Parathyroid adenoma (tissue), 2 donors: ENCODE data around the gene GDE1.
A peak's percentile ranks its signal among the peaks of the same experiment; 100 is the strongest.

Source experiments
- H2AFZ ChIP-seq: fragments of 300-600 bp; sonication (generic); one replicate; pipeline ENCODE4 v1.7.0; 2017; ENCODE audit warnings: antibody characterized with exemption, mild to moderate bottlenecking
- H3K27ac ChIP-seq: fragments of 300-600 bp; sonication (generic); one replicate; pipeline ENCODE4 v1.7.0; 2017
- H3K27me3 ChIP-seq: fragments of 300-600 bp; sonication (generic); one replicate; pipeline ENCODE4 v1.7.0; 2017; ENCODE audit warnings: low read length; ENCODE audit not compliant: control insufficient read depth, insufficient read depth
- H3K36me3 ChIP-seq: fragments of 300-600 bp; sonication (generic); one replicate; pipeline ENCODE4 v1.7.0; 2017; ENCODE audit warnings: low read length; ENCODE audit not compliant: control insufficient read depth, insufficient read depth
- H3K4me1 ChIP-seq: fragments of 300-600 bp; sonication (generic); one replicate; pipeline ENCODE4 v1.7.0; 2017; ENCODE audit warnings: control low read depth
- H3K4me2 ChIP-seq: fragments of 300-600 bp; sonication (generic); one replicate; pipeline ENCODE4 v1.7.0; 2017; ENCODE audit warnings: low read length
- H3K4me3 ChIP-seq: fragments of 300-600 bp; sonication (generic); one replicate; pipeline ENCODE4 v1.7.0; 2017; ENCODE audit warnings: low read depth, low read length
- H3K79me2 ChIP-seq: fragments of 300-600 bp; sonication (generic); one replicate; pipeline ENCODE4 v1.7.0; 2017; ENCODE audit warnings: control low read depth
- H3K9ac ChIP-seq: fragments of 300-600 bp; sonication (generic); one replicate; pipeline ENCODE4 v1.7.0; 2017; ENCODE audit warnings: mild to moderate bottlenecking
- H3K9me3 ChIP-seq: fragments of 300-600 bp; sonication (generic); one replicate; pipeline ENCODE4 v1.7.0; 2017; ENCODE audit warnings: low read length; ENCODE audit not compliant: control insufficient read depth
- TF ChIP-seq, protein P1 (sequence below): fragments of 300-600 bp; sonication (generic); IDR thresholded peaks from one replicate; pipeline ENCODE4 v1.7.0; 2017; ENCODE audit warnings: antibody characterized with exemption, mild to moderate bottlenecking
- donor health status: primary hyperparathyroidism.

Gene GDE1

DNA sequence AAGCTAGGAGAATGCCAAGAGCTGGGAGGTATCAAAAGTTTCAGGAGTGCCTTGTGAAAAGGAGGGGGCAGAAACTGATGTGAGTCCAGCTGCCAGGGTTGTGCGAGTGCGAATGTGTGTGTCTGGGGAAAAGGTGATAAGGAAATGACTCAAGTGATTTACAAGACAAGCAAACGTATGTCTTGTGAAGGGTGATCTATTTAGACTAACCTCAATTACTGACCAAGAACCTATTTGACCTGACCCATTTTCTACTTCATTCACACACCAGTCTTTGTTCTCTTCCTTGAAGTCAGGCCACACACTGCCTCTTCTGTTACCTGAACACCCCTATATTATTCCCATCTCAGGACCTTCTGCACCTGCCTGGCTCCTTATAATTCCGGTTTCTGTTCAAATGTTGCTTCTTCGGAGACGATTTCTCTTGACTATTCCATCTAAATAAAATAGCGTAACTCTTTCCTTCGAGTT lies 1.0 kb downstream of the GDE1 start:
- H3K27me3 ChIP-seq, result no peaks in the 10 kb centered on the region
- peaks cover 20% of the 10 kb centered on the region for H3K79me2 ChIP-seq
- H3K4me3 ChIP-seq, result peak overlapping the region; percentile 76
- peaks cover 17% of the 10 kb centered on the region for H3K4me1 ChIP-seq
- no peaks in the 10 kb centered on the region for H3K36me3 ChIP-seq
- H3K4me2 ChIP-seq, result peak overlapping the region; percentile 89
- peak overlapping the region; percentile 82 for H2AFZ ChIP-seq
- peak overlapping the region; percentile 53 for H3K9ac ChIP-seq
- peak overlapping the region; percentile 88 for H3K27ac ChIP-seq
- TF ChIP-seq, protein P1, sequence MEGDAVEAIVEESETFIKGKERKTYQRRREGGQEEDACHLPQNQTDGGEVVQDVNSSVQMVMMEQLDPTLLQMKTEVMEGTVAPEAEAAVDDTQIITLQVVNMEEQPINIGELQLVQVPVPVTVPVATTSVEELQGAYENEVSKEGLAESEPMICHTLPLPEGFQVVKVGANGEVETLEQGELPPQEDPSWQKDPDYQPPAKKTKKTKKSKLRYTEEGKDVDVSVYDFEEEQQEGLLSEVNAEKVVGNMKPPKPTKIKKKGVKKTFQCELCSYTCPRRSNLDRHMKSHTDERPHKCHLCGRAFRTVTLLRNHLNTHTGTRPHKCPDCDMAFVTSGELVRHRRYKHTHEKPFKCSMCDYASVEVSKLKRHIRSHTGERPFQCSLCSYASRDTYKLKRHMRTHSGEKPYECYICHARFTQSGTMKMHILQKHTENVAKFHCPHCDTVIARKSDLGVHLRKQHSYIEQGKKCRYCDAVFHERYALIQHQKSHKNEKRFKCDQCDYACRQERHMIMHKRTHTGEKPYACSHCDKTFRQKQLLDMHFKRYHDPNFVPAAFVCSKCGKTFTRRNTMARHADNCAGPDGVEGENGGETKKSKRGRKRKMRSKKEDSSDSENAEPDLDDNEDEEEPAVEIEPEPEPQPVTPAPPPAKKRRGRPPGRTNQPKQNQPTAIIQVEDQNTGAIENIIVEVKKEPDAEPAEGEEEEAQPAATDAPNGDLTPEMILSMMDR, result no peak
- H3K9me3 ChIP-seq, result no peaks in the 10 kb centered on the region

DNA sequence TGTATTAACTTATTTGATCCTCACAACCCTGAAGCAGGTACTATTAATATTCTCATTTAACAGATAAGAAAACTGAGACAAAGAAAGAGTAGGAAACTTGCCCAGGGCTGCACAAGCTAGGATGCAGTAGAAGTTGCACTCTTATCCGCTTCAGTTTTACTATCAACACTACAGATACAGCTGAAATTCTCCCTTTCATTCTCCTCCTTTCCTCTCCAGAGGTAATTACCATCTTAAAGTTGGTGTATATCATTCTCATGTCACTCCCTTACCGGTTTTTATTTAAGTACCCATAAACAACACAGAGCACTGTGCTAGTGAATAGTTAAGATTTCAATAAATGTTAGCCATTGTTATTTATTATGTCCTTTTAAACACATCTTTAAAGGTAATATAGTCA lies 3.5 kb downstream of the GDE1 start:
- H3K9ac ChIP-seq, result no peak overlapping the region
- H3K9me3 ChIP-seq, result no peaks in the 10 kb centered on the region
- no peak overlapping the region for H2AFZ ChIP-seq
- H3K4me2 ChIP-seq, result peak overlapping the region; percentile 9
- H3K4me1 ChIP-seq, result peaks cover 17% of the 10 kb centered on the region
- TF ChIP-seq, protein P1, result no peak
- H3K27me3 ChIP-seq, result no peaks in the 10 kb centered on the region
- H3K36me3 ChIP-seq, result no peaks in the 10 kb centered on the region
- no peak overlapping the region for H3K4me3 ChIP-seq
- no peak overlapping the region for H3K27ac ChIP-seq
- peaks cover 24% of the 10 kb centered on the region for H3K79me2 ChIP-seq

DNA sequence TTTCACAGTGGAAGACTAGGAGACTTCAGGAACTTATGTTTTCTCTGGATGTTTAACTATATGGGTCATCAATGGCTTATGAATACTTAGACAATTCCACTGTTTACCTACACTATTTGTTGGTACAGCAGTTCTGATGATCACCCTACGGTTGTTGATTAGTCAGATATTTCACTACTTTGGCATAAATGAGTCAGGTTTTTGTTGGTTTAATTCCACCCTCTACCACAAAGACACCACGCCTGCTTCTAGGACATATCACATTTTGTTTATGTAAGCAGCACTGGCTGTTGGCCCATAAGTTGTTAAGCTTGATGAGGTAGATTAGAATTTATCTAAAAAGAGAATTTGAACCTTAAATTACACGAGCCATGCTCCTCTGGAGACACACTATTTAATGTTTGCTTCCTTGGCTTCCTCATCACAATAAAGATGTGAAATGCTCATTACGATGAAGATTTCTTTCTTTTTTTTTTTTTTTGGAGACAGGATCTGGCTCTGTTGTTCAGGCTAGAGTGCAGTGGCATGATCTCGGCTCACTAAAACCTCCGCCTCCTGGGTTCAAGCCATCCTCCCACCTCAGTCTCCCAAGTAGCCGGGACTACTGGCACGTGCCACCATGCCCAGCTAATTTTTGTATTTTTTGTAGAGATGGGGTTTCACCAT lies 4.3 kb downstream of the GDE1 start:
- peaks cover 24% of the 10 kb centered on the region for H3K79me2 ChIP-seq
- no peak overlapping the region for H2AFZ ChIP-seq
- no peak overlapping the region for H3K27ac ChIP-seq
- H3K9ac ChIP-seq, result no peak overlapping the region
- H3K4me3 ChIP-seq, result peak overlapping the region; percentile 33
- no peaks in the 10 kb centered on the region for H3K9me3 ChIP-seq
- H3K4me1 ChIP-seq, result peaks cover 12% of the 10 kb centered on the region
- no peaks in the 10 kb centered on the region for H3K36me3 ChIP-seq
- no peaks in the 10 kb centered on the region for H3K27me3 ChIP-seq
- peak overlapping the region; percentile 52 for H3K4me2 ChIP-seq
- TF ChIP-seq, protein P1, result no peak

DNA sequence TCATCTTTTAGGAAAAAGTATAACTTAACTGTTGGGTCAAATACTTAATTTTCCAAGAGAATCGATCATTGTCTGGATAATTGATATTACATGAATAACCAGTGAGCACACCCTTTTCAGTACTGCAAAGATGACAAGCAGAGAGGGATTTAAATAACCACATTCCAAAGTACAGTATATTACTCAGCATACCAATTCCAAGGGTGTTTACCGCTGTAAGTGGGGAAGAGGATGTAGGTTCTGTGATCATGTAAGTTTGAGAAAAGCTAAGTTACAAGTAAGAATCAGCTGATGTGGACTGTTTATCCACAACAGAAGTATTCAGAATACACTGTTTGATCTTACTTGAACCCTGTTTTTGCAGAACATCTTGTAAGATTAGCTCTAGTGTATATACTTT lies 6.1 kb downstream of the GDE1 start:
- Histone ChIP-seq H3K9me3 (no peaks in the 10 kb centered on the region), H3K27ac (no peak overlapping the region), H3K27me3 (no peaks in the 10 kb centered on the region), H3K4me3 (no peak overlapping the region), H3K4me1 (peaks cover 7% of the 10 kb centered on the region), H2AFZ (no peak overlapping the region), H3K4me2 (no peak overlapping the region), H3K9ac (no peak overlapping the region), H3K79me2 (peaks cover 24% of the 10 kb centered on the region), H3K36me3 (no peaks in the 10 kb centered on the region)
- TF ChIP-seq, protein P1, result no peak
